BE2C (cell line): ENCODE data around the gene ATP11A.

Experiments
- DNase-seq: peaks from one replicate; pipeline ENCODE4 v3.0.0-alpha.2; 2020
- H3K27me3 ChIP-seq: fragments of 250-450 bp; sonication (Bioruptor Pico); 2 replicates; pipeline ENCODE4 v1.5.1; 2020; ENCODE audit warnings: mild to moderate bottlenecking
- H3K36me3 ChIP-seq: fragments of 250-450 bp; sonication (Bioruptor Pico); 2 replicates; pipeline ENCODE4 v1.5.1; 2020; ENCODE audit warnings: mild to moderate bottlenecking
- H3K4me1 ChIP-seq: fragments of 250-450 bp; sonication (Bioruptor Pico); 2 replicates; pipeline ENCODE4 v1.5.1; 2020
- H3K4me3 ChIP-seq: 2 replicates; pipeline ENCODE4 v1.5.1; 2011; ENCODE audit warnings: low read depth, low read length
- H3K9me3 ChIP-seq: fragments of 250-450 bp; sonication (Bioruptor Pico); 2 replicates; pipeline ENCODE4 v1.5.1; 2020
- TF ChIP-seq, protein P1 (sequence below): IDR thresholded peaks from 2 replicates; pipeline ENCODE4 v1.5.1; 2012; ENCODE audit warnings: mild to moderate bottlenecking, low read depth, low read length

Gene ATP11A

DNA sequence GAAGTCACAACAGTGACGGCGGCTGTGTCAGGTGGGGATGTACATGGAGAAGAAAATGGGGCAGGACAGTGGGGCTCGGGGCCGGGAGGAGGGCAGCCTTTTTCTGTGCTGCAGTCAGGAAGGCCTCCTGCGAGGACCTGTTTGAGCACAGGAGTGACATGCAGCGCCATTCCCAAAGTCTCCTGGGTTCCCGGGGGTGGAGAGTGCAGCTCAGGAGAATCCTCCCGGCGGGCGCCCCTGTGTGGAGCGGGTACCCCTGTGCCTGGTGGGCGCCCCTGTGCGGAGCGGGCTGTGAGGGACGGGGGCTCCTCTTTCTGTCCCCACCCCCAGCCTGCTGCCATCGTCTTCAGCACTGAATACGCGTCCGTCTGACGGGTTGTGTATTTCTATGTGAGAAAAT, 62.4 kb downstream of the ATP11A start:
- DNase-seq = no peak
- TF ChIP-seq, protein P1, sequence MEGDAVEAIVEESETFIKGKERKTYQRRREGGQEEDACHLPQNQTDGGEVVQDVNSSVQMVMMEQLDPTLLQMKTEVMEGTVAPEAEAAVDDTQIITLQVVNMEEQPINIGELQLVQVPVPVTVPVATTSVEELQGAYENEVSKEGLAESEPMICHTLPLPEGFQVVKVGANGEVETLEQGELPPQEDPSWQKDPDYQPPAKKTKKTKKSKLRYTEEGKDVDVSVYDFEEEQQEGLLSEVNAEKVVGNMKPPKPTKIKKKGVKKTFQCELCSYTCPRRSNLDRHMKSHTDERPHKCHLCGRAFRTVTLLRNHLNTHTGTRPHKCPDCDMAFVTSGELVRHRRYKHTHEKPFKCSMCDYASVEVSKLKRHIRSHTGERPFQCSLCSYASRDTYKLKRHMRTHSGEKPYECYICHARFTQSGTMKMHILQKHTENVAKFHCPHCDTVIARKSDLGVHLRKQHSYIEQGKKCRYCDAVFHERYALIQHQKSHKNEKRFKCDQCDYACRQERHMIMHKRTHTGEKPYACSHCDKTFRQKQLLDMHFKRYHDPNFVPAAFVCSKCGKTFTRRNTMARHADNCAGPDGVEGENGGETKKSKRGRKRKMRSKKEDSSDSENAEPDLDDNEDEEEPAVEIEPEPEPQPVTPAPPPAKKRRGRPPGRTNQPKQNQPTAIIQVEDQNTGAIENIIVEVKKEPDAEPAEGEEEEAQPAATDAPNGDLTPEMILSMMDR = no peak
- H3K9me3 ChIP-seq = no peaks in the 10 kb centered on the region
- no peaks in the 10 kb centered on the region for H3K4me1 ChIP-seq
- H3K27me3 ChIP-seq = no peaks in the 10 kb centered on the region
- no peaks in the 10 kb centered on the region for H3K36me3 ChIP-seq
- H3K4me3 ChIP-seq = no peak overlapping the region

DNA sequence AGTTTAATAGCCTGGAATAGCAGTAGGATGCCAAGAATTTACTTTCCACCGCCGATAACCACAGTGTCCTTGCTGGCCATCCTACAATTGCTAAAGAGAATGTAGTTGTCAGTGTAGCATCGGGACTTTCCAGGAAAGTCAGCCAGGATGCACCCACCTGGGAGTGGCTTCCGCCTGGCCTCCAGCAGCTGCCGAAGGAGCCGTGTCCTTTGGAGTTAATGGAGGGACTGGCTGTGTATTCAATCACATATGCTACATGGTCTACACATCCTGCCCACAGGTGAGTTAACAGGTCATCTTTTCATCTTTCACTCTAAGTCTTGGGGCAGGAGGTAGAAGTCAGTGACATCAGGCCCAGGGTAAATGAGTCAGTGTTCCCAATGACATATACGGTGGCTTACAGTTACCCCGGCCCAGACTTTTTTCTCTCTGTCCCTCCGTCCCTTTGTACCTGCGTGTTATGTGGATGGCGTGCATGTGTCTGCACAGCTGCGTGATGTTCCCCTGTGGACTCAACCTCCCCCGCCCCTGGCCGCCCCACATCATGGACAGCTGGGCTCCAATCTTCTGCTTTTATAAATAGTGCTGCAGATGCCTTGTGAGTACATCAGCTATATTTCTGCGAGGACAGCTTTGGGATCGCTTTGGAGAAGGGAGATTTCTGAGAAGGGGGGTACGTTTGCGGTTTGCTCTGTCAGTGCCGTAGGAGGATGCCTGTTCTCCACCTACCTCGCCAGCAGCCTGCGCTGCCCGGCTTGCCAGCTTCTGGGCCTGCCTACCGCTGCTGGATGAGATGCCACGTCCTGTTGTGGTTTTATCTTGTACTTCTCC, 63.1 kb downstream of the ATP11A start:
- no peak overlapping the region for H3K4me3 ChIP-seq
- no peaks in the 10 kb centered on the region for H3K27me3 ChIP-seq
- H3K9me3 ChIP-seq = no peaks in the 10 kb centered on the region
- TF ChIP-seq, protein P1 = no peak
- DNase-seq = no peak
- H3K4me1 ChIP-seq = no peaks in the 10 kb centered on the region
- H3K36me3 ChIP-seq = no peaks in the 10 kb centered on the region

DNA sequence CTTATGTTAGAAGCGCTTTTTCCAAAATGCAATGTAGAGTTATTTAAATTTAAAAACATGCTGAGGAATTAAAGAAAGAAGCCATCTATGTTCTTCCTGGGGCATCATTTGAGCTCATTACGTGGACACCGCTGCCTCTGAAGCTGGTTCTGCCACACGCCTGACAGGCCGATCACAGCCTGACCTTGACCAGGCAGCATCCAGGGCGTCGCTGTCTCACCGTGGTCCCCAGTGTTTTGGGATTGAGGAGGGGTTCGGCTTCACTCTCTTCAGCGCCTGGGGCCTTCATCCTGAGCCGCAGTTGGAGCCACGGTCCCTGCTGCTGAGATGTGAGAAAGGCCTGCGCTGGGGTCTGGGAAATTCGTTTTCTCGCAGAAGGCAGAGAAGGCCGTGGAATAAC, 64.0 kb downstream of the ATP11A start:
- Histone ChIP-seq H3K36me3 (no peaks in the 10 kb centered on the region), H3K27me3 (no peaks in the 10 kb centered on the region), H3K9me3 (no peaks in the 10 kb centered on the region), H3K4me3 (no peak overlapping the region), H3K4me1 (no peaks in the 10 kb centered on the region)
- DNase-seq = no peak
- TF ChIP-seq, protein P1 = no peak

DNA sequence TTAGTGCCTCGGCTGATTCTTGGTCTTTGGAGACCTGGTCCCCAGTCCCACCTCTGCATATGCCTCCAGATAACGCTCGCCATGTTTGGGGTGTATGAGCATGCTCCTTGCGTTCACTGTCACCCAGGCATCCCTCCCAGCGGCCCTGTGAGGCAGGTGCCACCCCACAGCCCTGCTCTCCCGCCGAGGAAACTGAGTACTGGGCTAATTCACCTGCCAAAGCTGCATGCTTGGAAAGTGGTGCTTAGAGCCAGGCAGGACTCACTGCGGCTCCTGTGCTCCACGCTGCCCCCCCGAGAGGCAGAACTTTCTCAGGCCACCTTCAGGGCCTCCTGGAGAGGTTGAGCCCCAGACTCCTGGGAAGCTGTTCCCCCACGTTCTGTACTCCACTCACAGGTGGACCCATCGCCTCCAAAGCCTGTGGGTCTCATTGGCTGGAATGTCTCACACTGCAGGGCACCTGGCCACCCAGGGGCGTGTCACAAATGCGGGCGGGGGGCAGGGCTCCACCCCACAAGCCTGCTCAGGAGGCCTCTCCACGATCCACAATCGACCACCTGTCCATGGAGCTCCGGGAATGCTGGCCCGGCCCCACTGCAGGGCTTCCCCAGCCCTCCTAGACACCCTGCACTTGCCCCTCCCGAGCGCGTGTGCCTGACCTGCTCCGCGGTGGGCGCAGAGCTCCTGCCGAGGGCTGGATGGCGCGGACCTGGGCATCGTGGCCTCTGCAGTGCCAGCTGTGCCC, 64.6 kb downstream of the ATP11A start:
- no peak for DNase-seq
- Histone ChIP-seq H3K36me3 (no peaks in the 10 kb centered on the region), H3K4me1 (no peaks in the 10 kb centered on the region; the same call in 1 of the 2 replicates), H3K27me3 (no peaks in the 10 kb centered on the region), H3K9me3 (no peaks in the 10 kb centered on the region), H3K4me3 (no peak overlapping the region)
- TF ChIP-seq, protein P1 = no peak

DNA sequence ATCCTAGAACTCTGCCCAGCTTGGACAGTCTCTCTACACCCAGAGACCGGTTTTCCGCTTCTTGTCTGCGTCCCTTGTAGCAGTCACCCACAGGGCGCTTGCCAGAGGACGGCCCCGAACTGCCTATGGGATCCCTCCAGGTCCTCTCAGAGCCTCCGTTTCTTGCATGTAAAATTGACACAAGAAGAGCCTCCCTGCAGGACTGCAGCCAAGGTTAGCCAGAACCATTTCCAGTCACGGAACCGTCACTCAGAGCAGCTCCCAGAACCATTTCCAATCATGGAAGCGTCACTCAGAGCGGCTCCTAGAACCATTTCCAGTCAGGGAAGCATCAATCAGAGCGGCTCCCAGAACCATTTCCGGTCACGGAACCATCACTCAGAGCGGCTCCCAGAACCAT, 65.5 kb downstream of the ATP11A start:
- TF ChIP-seq, protein P1 = no peak
- no peak for DNase-seq

DNA sequence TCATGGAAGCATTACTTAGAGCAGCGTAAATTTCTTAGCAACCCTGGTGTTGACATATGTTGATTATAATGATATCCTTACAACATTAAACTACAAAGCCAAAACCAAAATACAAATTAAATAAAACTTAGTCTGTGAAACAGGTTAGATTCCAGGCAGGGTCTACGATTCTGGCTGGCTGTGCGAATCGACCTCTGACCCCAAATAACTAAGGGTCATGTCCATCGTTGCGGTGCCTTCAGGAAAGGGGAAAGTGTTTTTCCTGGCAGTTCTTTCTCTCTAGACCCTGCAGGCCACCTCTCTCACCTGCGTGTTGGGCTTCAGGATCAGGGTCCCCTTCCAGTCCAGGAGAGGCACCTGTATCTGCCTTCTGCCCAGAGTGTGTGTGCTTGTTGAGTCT, 66.2 kb downstream of the ATP11A start:
- no peaks in the 10 kb centered on the region for H3K36me3 ChIP-seq
- no peaks in the 10 kb centered on the region for H3K27me3 ChIP-seq
- no peaks in the 10 kb centered on the region; the same call in 1 of the 2 replicates for H3K4me1 ChIP-seq
- TF ChIP-seq, protein P1 = no peak
- H3K4me3 ChIP-seq = no peak overlapping the region
- no peaks in the 10 kb centered on the region for H3K9me3 ChIP-seq
- DNase-seq = no peak

More for the DNA sequence above, 65.5 kb downstream of the ATP11A start:
- H3K4me3 ChIP-seq = no peak overlapping the region
- H3K36me3 ChIP-seq = no peaks in the 10 kb centered on the region
- H3K9me3 ChIP-seq = no peaks in the 10 kb centered on the region
- H3K27me3 ChIP-seq = no peaks in the 10 kb centered on the region
- H3K4me1 ChIP-seq = no peaks in the 10 kb centered on the region; the same call in 1 of the 2 replicates
